ENCODE measurements around the gene ZXDC.

The ZXDC gene

GRCh38 chr3:126510308-126510910 lies 34.7 kb upstream of the ZXDC start:
- no peak for TF ChIP-seq CTCF (IDR thresholded peaks at IDR 0.05; ENCODE audit: borderline replicate concordance, insufficient read depth, low read depth, low read length)
- H3K4me3 ChIP-seq (ENCODE audit: low read depth, low read length), result no peak overlapping the region

GRCh38 chr3:126509597-126510307 lies 34.1 kb upstream of the ZXDC start:
- no peak for TF ChIP-seq CTCF (IDR thresholded peaks at IDR 0.05; ENCODE audit: borderline replicate concordance, insufficient read depth, low read depth, low read length)
- H3K4me3 ChIP-seq (ENCODE audit: low read depth, low read length), result no peak overlapping the region

- H3K4me3 ChIP-seq (ENCODE audit: low read depth, low read length), result no peak overlapping the region
- no peak for TF ChIP-seq CTCF (IDR thresholded peaks at IDR 0.05; ENCODE audit: borderline replicate concordance, insufficient read depth, low read depth, low read length)
These were observed 32.9 kb upstream of the ZXDC start for GRCh38 chr3:126508564-126508964.

- H3K4me3 ChIP-seq (ENCODE audit: low read depth, low read length), result no peak overlapping the region
- TF ChIP-seq CTCF (IDR thresholded peaks at IDR 0.05; ENCODE audit: borderline replicate concordance, insufficient read depth, low read depth, low read length), result no peak
These were observed 32.2 kb upstream of the ZXDC start for GRCh38 chr3:126507886-126508285.

- no peak for TF ChIP-seq CTCF (IDR thresholded peaks at IDR 0.05; ENCODE audit: borderline replicate concordance, insufficient read depth, low read depth, low read length)
- no peak overlapping the region for H3K4me3 ChIP-seq (ENCODE audit: low read depth, low read length)
These were observed 28.0 kb upstream of the ZXDC start for GRCh38 chr3:126503701-126504100.

- no peak for TF ChIP-seq CTCF (IDR thresholded peaks at IDR 0.05; ENCODE audit: borderline replicate concordance, insufficient read depth, low read depth, low read length)
- H3K4me3 ChIP-seq (ENCODE audit: low read depth, low read length), result no peak overlapping the region
These were observed 27.0 kb upstream of the ZXDC start for GRCh38 chr3:126502656-126503055.

GRCh38 chr3:126501736-126502135 lies 26.0 kb upstream of the ZXDC start:
- H3K4me3 ChIP-seq (ENCODE audit: low read depth, low read length), result no peak overlapping the region
- TF ChIP-seq CTCF (IDR thresholded peaks at IDR 0.05; ENCODE audit: borderline replicate concordance, insufficient read depth, low read depth, low read length), result no peak

Measured in GM12875 (cell line).